H1 (cell line): ENCODE measurements around the gene OR14J1. TPM values are rescaled to one million over a fixed set of nuclear protein-coding genes. Genes with fewer than 3 reads are reported as not detected.

ENCODE experiments used
- CTCF ChIA-PET: fragments of 300-600 bp; sonication (Branson Sonifier 250); formaldehyde crosslinking; loops from one replicate; lab custom pipeline; 2021; ENCODE audit not compliant: partially characterized antibody; lab: Charles Lee
- POLR2A ChIA-PET: fragments of 300-600 bp; sonication (Branson Sonifier 250); formaldehyde crosslinking; loops from one replicate; lab custom pipeline; 2021; ENCODE audit warnings: inconsistent platforms; ENCODE audit not compliant: partially characterized antibody; lab: Charles Lee
- DNase-seq, 2 experiments: peaks; one replicate each; pipeline versions ENCODE4 v3.0.0 to v3.0.0-alpha.2; 2010 to 2022; ENCODE audit warnings: low spot score in 2 of 2, low read depth in 1 of 2, mixed read lengths in 1 of 2
- FAIRE-seq: peaks from 2 replicates; lab custom pipeline; 2011; peaks lifted over from hg19 to GRCh38; lab: Jason Lieb, UNC
- H2AFZ ChIP-seq: 2 replicates; pipeline ENCODE4 v1.8.1; 2012; ENCODE audit warnings: low read length, inconsistent platforms
- H2AK5ac ChIP-seq: 2 replicates; pipeline ENCODE4 v1.6.1; 2013; ENCODE audit warnings: low read depth, low read length
- H2BK120ac ChIP-seq: replicated peaks from 2 replicates; pipeline ENCODE3; 2013; ENCODE audit warnings: low read depth, low read length, inconsistent platforms
- H2BK12ac ChIP-seq: 2 replicates; pipeline ENCODE4 v1.6.1; 2013; ENCODE audit warnings: low read depth, low read length
- H2BK15ac ChIP-seq: 2 replicates; pipeline ENCODE4 v1.6.1; 2013; ENCODE audit warnings: low read length
- H2BK20ac ChIP-seq: 2 replicates; pipeline ENCODE4 v1.6.1; 2013; ENCODE audit warnings: low read length
- H2BK5ac ChIP-seq: 2 replicates; pipeline ENCODE4 v1.6.1; 2013; ENCODE audit warnings: low read depth, low read length
- H3K14ac ChIP-seq: 2 replicates; pipeline ENCODE4 v1.6.1; 2013; ENCODE audit warnings: inconsistent platforms; ENCODE audit not compliant: insufficient read length
- H3K18ac ChIP-seq: 2 replicates; pipeline ENCODE4 v1.6.1; 2013; ENCODE audit warnings: low read length; ENCODE audit errors: extremely low read depth
- H3K23ac ChIP-seq: 2 replicates; pipeline ENCODE4 v1.6.1; 2013; ENCODE audit warnings: inconsistent platforms; ENCODE audit not compliant: insufficient read length
- H3K23me2 ChIP-seq: 2 replicates; pipeline ENCODE4 v1.6.1; 2013; ENCODE audit warnings: low read depth, low read length
- H3K27ac ChIP-seq: 2 replicates; pipeline ENCODE4 v1.6.1; 2011; ENCODE audit warnings: low read depth, low read length, inconsistent platforms
- H3K27me3 ChIP-seq, 4 experiments: replicated peaks in 1 of 4; 1 replicate in 1 of 4; 2 replicates in 3 of 4; pipeline versions ENCODE4 v1.6.1 to v1.8.1; 2011 to 2013; ENCODE audit warnings: low read length in 3 of 4, mild to moderate bottlenecking in 3 of 4, inconsistent platforms in 2 of 4, mixed read lengths in 2 of 4, moderate library complexity in 1 of 4; ENCODE audit not compliant: control insufficient read depth in 3 of 4, insufficient read depth in 3 of 4; ENCODE audit errors: extremely low read depth in 1 of 4
- H3K36me3 ChIP-seq, 4 experiments: 2 replicates each; pipeline versions ENCODE4 v1.6.1 to v1.8.1; 2011 to 2013; ENCODE audit warnings: mild to moderate bottlenecking in 4 of 4, low read length in 3 of 4, moderate library complexity in 2 of 4, control low read depth in 1 of 4, inconsistent platforms in 1 of 4; ENCODE audit not compliant: insufficient read depth in 4 of 4, control insufficient read depth in 2 of 4
- H3K4ac ChIP-seq: replicated peaks from 2 replicates; pipeline ENCODE3; 2013; ENCODE audit warnings: low read length, low read depth, mixed read lengths, inconsistent platforms; ENCODE audit not compliant: insufficient read length
- H3K4me1 ChIP-seq, 4 experiments: replicated peaks in 1 of 4; 1 replicate in 1 of 4; 2 replicates in 3 of 4; pipeline versions ENCODE4 v1.6.1 to v1.8.1; 2011 to 2013; ENCODE audit warnings: low read length in 3 of 4, inconsistent platforms in 2 of 4, mixed read lengths in 1 of 4; ENCODE audit not compliant: insufficient read depth in 4 of 4, control insufficient read depth in 3 of 4
- H3K4me2 ChIP-seq, 2 experiments: 2 replicates each; pipeline versions ENCODE4 v1.6.1 to v1.8.1; 2011 to 2013; ENCODE audit warnings: low read depth in 2 of 2, low read length in 2 of 2, control low read depth in 1 of 2, inconsistent platforms in 1 of 2, mild to moderate bottlenecking in 1 of 2; ENCODE audit not compliant: insufficient read depth in 1 of 2
- H3K4me3 ChIP-seq, 4 experiments: fragments of 200-600, 300-600 bp in 1 of 4; sonication (generic), shearing (Covaris generic), sonication (Bioruptor Twin) in 1 of 4; 2 replicates each; pipeline versions ENCODE4 v1.5.1 to v1.8.1; 2011 to 2016; ENCODE audit warnings: low read length in 4 of 4, low read depth in 3 of 4, control low read depth in 2 of 4, inconsistent platforms in 2 of 4, mild to moderate bottlenecking in 2 of 4, mixed read lengths in 1 of 4, moderate library complexity in 1 of 4; ENCODE audit not compliant: insufficient read depth in 2 of 4; ENCODE audit errors: extremely low read depth in 1 of 4
- H3K56ac ChIP-seq: replicated peaks from 2 replicates; pipeline ENCODE3; 2013; ENCODE audit warnings: low read depth, mild to moderate bottlenecking, mixed read lengths, low read length, inconsistent platforms; ENCODE audit not compliant: insufficient read length
- H3K79me1 ChIP-seq: 2 replicates; pipeline ENCODE4 v1.6.1; 2013; ENCODE audit warnings: low read depth, low read length, control low read depth
- H3K79me2 ChIP-seq, 2 experiments: 2 replicates each; pipeline versions ENCODE4 v1.6.1 to v1.8.1; 2012 to 2013; ENCODE audit warnings: low read length in 2 of 2, mild to moderate bottlenecking in 2 of 2, inconsistent platforms in 1 of 2; ENCODE audit not compliant: insufficient read depth in 2 of 2, control insufficient read depth in 1 of 2
- H3K9ac ChIP-seq, 4 experiments: replicated peaks in 1 of 4; 1 replicate in 1 of 4; 2 replicates in 3 of 4; pipeline versions ENCODE4 v1.6.1 to v1.8.1; 2011 to 2013; ENCODE audit warnings: low read depth in 3 of 4, low read length in 3 of 4, control low read depth in 2 of 4, mild to moderate bottlenecking in 2 of 4, moderate library complexity in 2 of 4, inconsistent platforms in 1 of 4; ENCODE audit errors: extremely low read depth in 1 of 4
- H3K9me3 ChIP-seq, 2 experiments: 2 replicates each; pipeline versions ENCODE4 v1.6.1 to v1.8.1; 2012 to 2013; ENCODE audit warnings: mild to moderate bottlenecking in 2 of 2, moderate library complexity in 2 of 2, control low read depth in 1 of 2, inconsistent platforms in 1 of 2, low read depth in 1 of 2, low read length in 1 of 2, mixed read lengths in 1 of 2; ENCODE audit not compliant: insufficient read depth in 2 of 2
- H4K20me1 ChIP-seq, 2 experiments: replicated peaks in 1 of 2; 2 replicates each; pipeline versions ENCODE3 to v1.8.1; 2011 to 2013; ENCODE audit warnings: inconsistent platforms in 2 of 2, low read length in 2 of 2, mild to moderate bottlenecking in 1 of 2; ENCODE audit not compliant: insufficient read depth in 2 of 2, control insufficient read depth in 1 of 2
- H4K5ac ChIP-seq: 2 replicates; pipeline ENCODE4 v1.6.1; 2013; ENCODE audit warnings: low read length, low read depth, mixed read lengths, inconsistent platforms; ENCODE audit not compliant: insufficient read length
- H4K8ac ChIP-seq: 2 replicates; pipeline ENCODE4 v1.8.0; 2013; ENCODE audit warnings: mild to moderate bottlenecking, moderate library complexity, low read length, inconsistent platforms; ENCODE audit not compliant: insufficient read depth; ENCODE audit errors: extremely low read depth
- H4K91ac ChIP-seq: replicated peaks from 2 replicates; pipeline ENCODE3; 2013; ENCODE audit warnings: low read length, mixed read lengths, inconsistent platforms; ENCODE audit not compliant: insufficient read length
- POLR2AphosphoS5 ChIP-seq: IDR thresholded peaks from 2 replicates; pipeline ENCODE4 v1.6.1; 2011; ENCODE audit warnings: low read depth, low read length
- SIX5 ChIP-seq: IDR thresholded peaks from 2 replicates; pipeline ENCODE4 v1.6.1; 2011; ENCODE audit warnings: mild to moderate bottlenecking, low read depth, low read length
- SRF ChIP-seq: IDR thresholded peaks from 2 replicates; pipeline ENCODE4 v1.6.1; 2011; ENCODE audit warnings: mild to moderate bottlenecking, low read depth, low read length, moderate library complexity
- WGBS, 2 experiments: shearing (Covaris generic) in 1 of 2; methylation state at CpG; one replicate each; pipeline versions ENCODE4 v1.1.6 to v1.1.7; 2013 to 2015; ENCODE audit warnings: low lambda C conversion rate in 2 of 2, mixed read lengths in 2 of 2, inconsistent platforms in 1 of 2, low coverage in 1 of 2, missing lambda C conversion rate in 1 of 2; ENCODE audit not compliant: insufficient replicate concordance in 2 of 2, insufficient coverage in 1 of 2, insufficient read length in 1 of 2; ENCODE audit errors: extremely low coverage in 1 of 2, missing lambda C conversion rate in 1 of 2; 5-methylcytosine and 5-hydroxymethylcytosine counted together
- polyA plus RNA-seq, 7 experiments: library from polyadenylated mRNA; depleted of rRNA in 3 of 7; stranded (reverse) in 5 of 7; unstranded in 2 of 7; fragments of >200 nt in 5 of 7; fragments of 200-250 nt in 2 of 7; gene quantifications; 1 replicate in 5 of 7; 2 replicates in 1 of 7; 4 replicates in 1 of 7; pipeline versions ENCODE4 v1.2.1 to v1.2.3, GENCODE V29; 2011 to 2013; ENCODE audit warnings: missing spikeins in 2 of 7, mixed read lengths in 2 of 7
- total RNA-seq: library from RNA; stranded (reverse); fragmentation: NEBNext Ultra II Directional; extraction: Animal tissue kit (Norgen Biotek cat#: 25700); gene quantifications from 2 replicates; pipeline ENCODE4 v1.2.1, GENCODE V29; 2021

OR14J1 gene
- total and polyA plus RNA-seq, 2 of the 8 experiments (the other 6 are each of a cell fraction or from before 2014, with no cell fraction given), result not detected

GRCh38 chr6:29295623-29296022 lies 5.9 kb upstream of the OR14J1 start:
- no peak overlapping the region for H3K9ac ChIP-seq
- H3K23me2 ChIP-seq, result no peaks in the 10 kb centered on the region
- H2AK5ac ChIP-seq, result no peak overlapping the region
- no peaks in the 10 kb centered on the region for H4K20me1 ChIP-seq
- no peak overlapping the region for H4K5ac ChIP-seq
- FAIRE-seq (no peak), DNase-seq (no peak)
- no peak overlapping the region for H2BK20ac ChIP-seq
- no peaks in the 10 kb centered on the region for H3K79me2 ChIP-seq
- TF ChIP-seq SRF, result no peak
- no peak for TF ChIP-seq SIX5
- no peak for TF ChIP-seq POLR2AphosphoS5
- 0 out of 2 replicates have a peak overlapping the region, but pooled peaks have one; percentile 22 for H2AFZ ChIP-seq
- no peak overlapping the region for H3K27ac ChIP-seq
- no peak overlapping the region for H4K8ac ChIP-seq
- no peak overlapping the region for H3K14ac ChIP-seq
- no peaks in the 10 kb centered on the region for H3K79me1 ChIP-seq
- no peak overlapping the region for H3K4me2 ChIP-seq
- H3K4me3 ChIP-seq, result no peak overlapping the region
- H2BK5ac ChIP-seq, result no peak overlapping the region
- H3K4ac ChIP-seq, result no peak overlapping the region
- H2BK12ac ChIP-seq, result no peak overlapping the region
- H3K23ac ChIP-seq, result no peak overlapping the region
- ChIA-PET POLR2A (no interaction called here), CTCF (no interaction called here)
- 88% methylated on average over 7 of the region's 7 CpGs; no CpG with 5 or more reads in 1 of the 2 experiments for WGBS, 2 experiments
- no peaks in the 10 kb centered on the region for H3K4me1 ChIP-seq
- no peak overlapping the region for H3K56ac ChIP-seq
- no peaks in the 10 kb centered on the region for H3K36me3 ChIP-seq
- no peaks in the 10 kb centered on the region for H3K27me3 ChIP-seq
- no peaks in the 10 kb centered on the region for H3K9me3 ChIP-seq
- no peak overlapping the region for H3K18ac ChIP-seq
- 0 out of 2 replicates have a peak overlapping the region, but pooled peaks have one; percentile 5 for H2BK15ac ChIP-seq
- no peak overlapping the region for H4K91ac ChIP-seq
- H2BK120ac ChIP-seq, result no peak overlapping the region
